NB4 (cell line): Measurements from ENCODE around the gene SLC25A21.

Experiments
- CTCF ChIP-seq: IDR thresholded peaks from one replicate; pipeline ENCODE4 v1.5.1; 2012; ENCODE audit warnings: low read depth, low read length
- POLR2A ChIP-seq: IDR thresholded peaks from 2 replicates; pipeline ENCODE4 v1.6.1; 2011; ENCODE audit warnings: mild to moderate bottlenecking; ENCODE audit not compliant: insufficient read length; ENCODE audit errors: extremely low read depth

- TF ChIP-seq POLR2A: no peak
- no peak for TF ChIP-seq CTCF
Observed at GRCh38 chr14:37138898-37139297, 33.5 kb downstream of the SLC25A21 start.
